ENCODE data around the gene WDFY4.

WDFY4 gene

GRCh38 chr10:48695636-48696534, 11.2 kb downstream of the WDFY4 start:
- Mint-ChIP-seq H3K36me3 (ENCODE audit: low read depth) (no peaks in the 10 kb centered on the region), H3K27me3 (ENCODE audit: low read depth, poor library complexity) (peaks cover 45% of the 10 kb centered on the region), H3K27ac (no peak overlapping the region), H3K9me3 (no peaks in the 10 kb centered on the region), H3K4me1 (no peaks in the 10 kb centered on the region), H3K4me3 (no peak overlapping the region)
- TF ChIP-seq, protein P1, sequence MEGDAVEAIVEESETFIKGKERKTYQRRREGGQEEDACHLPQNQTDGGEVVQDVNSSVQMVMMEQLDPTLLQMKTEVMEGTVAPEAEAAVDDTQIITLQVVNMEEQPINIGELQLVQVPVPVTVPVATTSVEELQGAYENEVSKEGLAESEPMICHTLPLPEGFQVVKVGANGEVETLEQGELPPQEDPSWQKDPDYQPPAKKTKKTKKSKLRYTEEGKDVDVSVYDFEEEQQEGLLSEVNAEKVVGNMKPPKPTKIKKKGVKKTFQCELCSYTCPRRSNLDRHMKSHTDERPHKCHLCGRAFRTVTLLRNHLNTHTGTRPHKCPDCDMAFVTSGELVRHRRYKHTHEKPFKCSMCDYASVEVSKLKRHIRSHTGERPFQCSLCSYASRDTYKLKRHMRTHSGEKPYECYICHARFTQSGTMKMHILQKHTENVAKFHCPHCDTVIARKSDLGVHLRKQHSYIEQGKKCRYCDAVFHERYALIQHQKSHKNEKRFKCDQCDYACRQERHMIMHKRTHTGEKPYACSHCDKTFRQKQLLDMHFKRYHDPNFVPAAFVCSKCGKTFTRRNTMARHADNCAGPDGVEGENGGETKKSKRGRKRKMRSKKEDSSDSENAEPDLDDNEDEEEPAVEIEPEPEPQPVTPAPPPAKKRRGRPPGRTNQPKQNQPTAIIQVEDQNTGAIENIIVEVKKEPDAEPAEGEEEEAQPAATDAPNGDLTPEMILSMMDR (IDR thresholded peaks at IDR 0.05): no peak
- DNase-seq: no peak

GRCh38 chr10:48696535-48696873, 11.8 kb downstream of the WDFY4 start:
- no peak overlapping the region for H3K27ac Mint-ChIP-seq

DNA sequence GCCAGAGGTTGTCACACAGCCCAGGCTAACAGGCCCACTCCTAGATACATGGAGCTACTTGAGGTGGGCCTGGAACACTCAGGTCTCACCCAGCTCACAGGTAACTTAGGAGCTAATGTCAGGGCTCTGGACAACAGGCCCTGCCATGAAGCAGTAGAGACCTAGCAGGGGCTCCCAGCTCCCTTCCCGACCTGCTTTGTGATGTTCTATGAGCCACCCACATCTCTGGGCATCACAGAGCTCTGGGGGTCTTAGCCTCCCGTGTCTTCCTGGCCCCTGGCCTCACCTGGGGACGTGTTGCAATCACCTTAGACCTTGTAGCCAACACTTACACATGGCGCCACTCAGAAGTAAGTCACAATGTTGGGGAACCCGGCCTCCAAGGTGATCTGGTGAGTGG, 12.4 kb downstream of the WDFY4 start:
- TF ChIP-seq, protein P1 (IDR thresholded peaks at IDR 0.05): no peak
- peaks cover 47% of the 10 kb centered on the region for H3K27me3 Mint-ChIP-seq (ENCODE audit: low read depth, poor library complexity)
- no peaks in the 10 kb centered on the region for H3K4me1 Mint-ChIP-seq
- no peaks in the 10 kb centered on the region for H3K36me3 Mint-ChIP-seq (ENCODE audit: low read depth)
- no peak overlapping the region for H3K4me3 Mint-ChIP-seq
- no peak for DNase-seq
- H3K27ac Mint-ChIP-seq: no peak overlapping the region
- no peaks in the 10 kb centered on the region for H3K9me3 Mint-ChIP-seq

More at GRCh38 chr10:48696535-48696873, 11.8 kb downstream of the WDFY4 start:
- DNase-seq: no peak
- TF ChIP-seq, protein P1 (IDR thresholded peaks at IDR 0.05): no peak
- no peaks in the 10 kb centered on the region for H3K36me3 Mint-ChIP-seq (ENCODE audit: low read depth)
- no peaks in the 10 kb centered on the region for H3K4me1 Mint-ChIP-seq
- H3K9me3 Mint-ChIP-seq: no peaks in the 10 kb centered on the region
- no peak overlapping the region for H3K4me3 Mint-ChIP-seq
- peaks cover 47% of the 10 kb centered on the region for H3K27me3 Mint-ChIP-seq (ENCODE audit: low read depth, poor library complexity)

DNA sequence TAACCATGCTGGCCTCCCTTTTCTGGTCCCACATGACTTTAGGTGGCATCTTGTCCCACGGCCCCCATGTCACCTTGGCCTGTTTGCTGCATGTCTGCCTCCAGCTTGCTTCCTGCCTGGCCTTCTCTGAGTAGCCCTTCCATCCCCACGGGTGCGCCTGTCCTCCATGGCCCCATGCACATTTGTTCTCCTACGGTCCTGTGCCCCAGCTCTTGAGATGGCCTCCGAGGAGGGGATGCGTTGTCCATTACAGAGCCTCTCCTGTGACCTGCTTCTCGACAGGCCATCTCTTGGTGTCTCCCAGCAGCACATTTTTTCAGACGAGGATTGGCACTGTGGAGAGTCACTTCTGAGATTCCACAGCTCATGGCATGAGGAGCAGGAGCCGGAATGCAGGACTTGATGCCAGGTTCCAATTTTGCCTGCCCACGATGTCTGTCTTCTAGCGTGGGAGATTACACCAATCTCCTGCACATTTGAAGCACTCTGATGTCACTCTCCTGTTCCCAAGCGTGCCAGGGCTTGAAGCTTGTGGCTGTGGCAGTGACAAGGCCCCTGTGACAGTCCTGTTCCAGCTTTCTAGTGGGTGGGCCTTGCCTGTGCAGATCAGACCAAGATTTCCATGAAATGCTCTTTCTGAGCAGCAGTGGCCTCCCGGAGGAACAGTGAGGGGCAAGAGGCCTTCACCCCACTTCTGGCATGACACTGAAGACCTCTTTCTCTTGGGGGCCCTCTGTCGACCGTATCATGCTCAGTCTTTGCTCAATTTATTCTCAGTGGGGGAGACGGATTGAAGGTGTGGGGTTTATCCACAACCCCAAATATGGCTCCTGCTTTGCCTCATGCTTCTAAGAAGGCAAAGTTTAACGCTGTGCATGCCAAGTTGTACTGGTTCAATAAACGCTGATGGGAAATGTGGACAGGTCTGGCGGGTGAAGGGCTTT, 13.4 kb downstream of the WDFY4 start:
- Mint-ChIP-seq H3K27me3 (ENCODE audit: low read depth, poor library complexity) (peaks cover 40% of the 10 kb centered on the region), H3K4me1 (no peaks in the 10 kb centered on the region), H3K9me3 (no peaks in the 10 kb centered on the region), H3K4me3 (no peak overlapping the region), H3K27ac (no peak overlapping the region), H3K36me3 (ENCODE audit: low read depth) (no peaks in the 10 kb centered on the region)
- DNase-seq: no peak
- TF ChIP-seq, protein P1 (IDR thresholded peaks at IDR 0.05): no peak

DNA sequence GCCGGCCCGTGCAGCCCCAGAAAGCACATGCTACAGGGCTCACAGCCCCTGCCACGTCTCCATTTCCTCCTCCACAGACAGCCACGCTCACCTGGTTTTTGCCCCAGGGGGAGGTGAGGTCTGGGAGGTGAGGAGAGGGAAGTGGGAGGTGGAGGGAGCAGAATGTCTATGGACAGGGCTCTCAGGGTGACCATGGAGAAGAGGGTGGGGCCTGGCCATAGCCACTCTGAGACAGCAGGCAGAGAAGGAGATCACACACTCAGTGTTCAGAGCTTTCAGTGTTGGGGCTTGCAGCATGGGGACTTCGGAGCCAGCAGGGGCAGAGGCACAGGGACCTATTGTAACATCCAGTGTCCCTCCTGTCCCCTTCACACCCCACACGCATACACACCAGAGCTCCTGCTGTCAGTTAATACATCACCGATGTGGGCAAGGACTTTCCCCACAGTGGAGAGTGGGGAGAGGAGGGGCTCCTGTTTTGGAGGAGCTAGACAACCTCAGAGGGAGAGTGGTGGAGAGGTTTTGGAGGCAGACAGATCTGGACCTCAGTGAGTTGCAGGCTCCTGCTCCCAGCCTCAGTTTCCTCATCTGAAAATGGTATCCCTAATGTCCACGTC, 14.4 kb downstream of the WDFY4 start:
- TF ChIP-seq, protein P1 (IDR thresholded peaks at IDR 0.05): no peak
- DNase-seq: no peak
- Mint-ChIP-seq H3K27ac (no peak overlapping the region), H3K9me3 (no peaks in the 10 kb centered on the region), H3K4me3 (no peak overlapping the region), H3K36me3 (ENCODE audit: low read depth) (no peaks in the 10 kb centered on the region), H3K27me3 (ENCODE audit: low read depth, poor library complexity) (peaks cover 40% of the 10 kb centered on the region), H3K4me1 (no peaks in the 10 kb centered on the region)
